Stimulated activated CD8-positive, alpha-beta memory T cell treated with anti-CD3 and anti-CD28 coated beads, Interleukin-15, amount 100 ng/mL, for 48 hours (primary cell): ENCODE results near the gene NANOS1.

Source experiments
- DNase-seq, 2 donors: peaks; one replicate each; pipeline ENCODE4 v3.0.0-alpha.2; 2020; ENCODE audit warnings: low read depth in 2 of 2

The NANOS1 gene, protein sequence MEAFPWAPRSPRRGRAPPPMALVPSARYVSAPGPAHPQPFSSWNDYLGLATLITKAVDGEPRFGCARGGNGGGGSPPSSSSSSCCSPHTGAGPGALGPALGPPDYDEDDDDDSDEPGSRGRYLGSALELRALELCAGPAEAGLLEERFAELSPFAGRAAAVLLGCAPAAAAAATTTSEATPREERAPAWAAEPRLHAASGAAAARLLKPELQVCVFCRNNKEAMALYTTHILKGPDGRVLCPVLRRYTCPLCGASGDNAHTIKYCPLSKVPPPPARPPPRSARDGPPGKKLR

GRCh38 chr10:119029613-119030420 lies at the start of gene NANOS1:
Gene NANOS1 (plus strand): TSS chr10:119029714. CDS start chr10:119029802, 88 bp downstream.
- DNase-seq: no peak

GRCh38 chr10:118980135-118980865 lies 49.2 kb upstream of the NANOS1 start:
- no peak for DNase-seq

DNA sequence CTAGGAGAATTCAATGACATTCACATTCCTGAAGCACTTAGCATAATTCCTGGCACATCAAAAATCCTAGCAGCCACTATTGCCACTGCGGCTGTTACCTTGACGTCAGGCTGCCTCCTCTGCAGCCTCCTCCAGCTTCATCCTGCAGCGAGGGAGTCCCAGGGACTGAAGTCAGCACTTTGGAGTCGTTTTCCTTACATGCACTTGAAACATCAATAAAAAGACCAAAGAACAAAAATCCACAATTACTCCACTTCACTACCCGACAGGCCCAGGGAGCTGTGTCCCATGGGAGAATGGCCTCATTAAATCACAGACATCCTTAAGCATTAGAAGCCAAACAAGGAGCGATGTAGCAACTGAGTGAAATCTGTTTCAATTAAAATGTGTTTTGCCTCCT lies 48.6 kb upstream of the NANOS1 start:
- DNase-seq: no peak

DNA sequence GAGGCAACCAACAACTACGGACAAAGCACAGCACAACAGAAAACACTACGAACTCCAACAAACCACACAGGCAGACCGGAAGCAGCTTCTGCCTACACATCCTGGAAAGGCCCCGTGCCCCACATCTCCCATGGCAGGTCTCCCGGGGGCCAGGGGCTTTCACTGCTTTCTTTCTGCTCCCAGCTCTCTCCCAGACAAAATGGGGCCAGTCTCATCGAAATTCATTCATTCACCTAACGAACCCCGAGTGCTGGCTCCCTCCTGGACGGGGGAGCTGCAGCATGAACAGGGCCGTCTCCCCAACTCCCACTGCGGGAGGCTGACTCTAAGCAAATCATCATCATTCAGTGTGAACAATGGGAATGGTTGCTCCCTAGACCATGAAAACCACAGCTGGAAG lies 47.6 kb upstream of the NANOS1 start:
- DNase-seq: no peak

DNA sequence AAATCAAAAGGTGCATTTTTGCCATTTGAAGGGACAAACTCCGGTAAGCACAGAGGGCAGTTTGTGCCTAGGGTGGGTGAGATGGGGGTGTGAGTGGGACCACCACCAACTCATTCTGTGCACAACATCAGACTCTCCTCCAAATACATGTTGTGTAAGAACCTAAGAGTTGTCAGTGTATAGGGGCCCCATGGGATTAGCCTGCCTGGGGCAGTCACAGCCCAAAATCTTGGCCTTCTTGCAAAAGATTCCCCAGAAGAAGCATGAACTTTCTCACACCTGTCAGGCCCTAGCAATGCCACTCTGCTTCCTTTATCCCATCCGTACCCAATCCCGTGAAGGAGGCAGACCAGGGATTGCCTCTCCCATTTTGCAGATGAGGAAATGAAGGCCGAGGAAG lies 47.1 kb upstream of the NANOS1 start:
- no peak for DNase-seq

- no peak for DNase-seq
Measured at GRCh38 chr10:118983263-118983662, 46.3 kb upstream of the NANOS1 start.

DNA sequence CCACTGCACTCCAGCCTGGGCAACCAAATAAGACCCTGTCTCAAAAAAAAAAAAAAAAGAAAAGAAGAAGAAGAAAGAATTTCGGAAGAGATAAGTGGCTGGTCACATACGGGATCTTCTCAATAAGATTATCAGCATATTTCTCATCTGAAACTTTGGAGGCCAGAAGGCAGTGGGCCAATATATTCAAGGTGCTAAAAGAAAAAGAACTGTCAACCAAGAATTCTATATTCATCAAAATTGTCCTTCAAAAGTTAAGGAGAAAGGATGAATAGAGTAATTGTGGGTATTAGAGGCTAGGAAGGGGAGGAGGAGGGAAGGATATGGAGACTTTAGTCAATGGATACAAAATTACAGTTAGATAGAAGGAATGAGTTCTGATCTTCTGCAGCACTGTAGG lies 43.9 kb upstream of the NANOS1 start:
- DNase-seq: no peak

DNA sequence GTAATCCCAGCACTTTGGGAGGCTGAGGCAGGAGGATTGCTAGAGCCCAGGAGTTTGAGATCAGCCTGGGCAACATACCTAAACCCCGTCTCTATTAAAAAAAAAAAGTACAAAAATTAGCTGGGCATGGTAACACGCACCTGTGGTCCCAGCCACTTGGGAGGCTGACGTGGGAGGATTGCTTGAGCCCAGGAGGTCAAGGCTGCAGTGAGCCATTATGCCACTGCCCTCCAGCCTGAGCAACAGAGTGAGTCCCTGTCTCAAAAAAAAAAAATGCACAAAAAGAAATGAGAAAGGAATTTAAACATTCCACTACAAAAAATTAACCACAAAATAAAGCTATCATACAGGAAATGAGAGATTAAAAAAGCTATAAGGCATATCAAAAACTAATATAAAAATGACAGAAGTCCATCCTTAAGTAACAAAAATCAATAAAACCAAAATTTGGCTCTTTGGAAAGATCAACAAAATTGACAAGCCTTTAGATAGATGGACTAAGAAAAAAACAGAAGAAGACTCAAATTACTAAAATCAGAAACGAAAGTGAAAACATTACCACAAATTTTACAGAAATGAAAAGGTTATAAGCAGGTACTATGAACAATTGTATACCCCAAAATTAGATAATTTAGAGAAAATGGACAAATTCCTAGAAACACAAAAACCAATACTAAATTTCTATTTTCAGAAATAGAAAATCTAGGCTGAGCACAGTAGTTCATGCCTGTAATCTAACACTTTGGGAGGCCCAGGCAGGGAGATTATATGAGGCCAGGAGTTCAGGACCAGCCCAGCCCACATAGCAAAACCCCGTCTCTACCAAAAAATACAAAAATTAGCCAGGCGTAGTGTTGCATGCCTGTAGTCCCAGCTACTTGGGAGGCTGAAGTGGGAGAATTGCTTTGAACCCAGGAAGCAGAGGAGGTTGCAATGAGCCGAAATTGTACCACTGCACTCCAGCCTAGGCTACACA lies 42.4 kb upstream of the NANOS1 start:
- no peak for DNase-seq

GRCh38 chr10:118990326-118990725 lies 39.2 kb upstream of the NANOS1 start:
- DNase-seq: no peak

GRCh38 chr10:118992496-118992895 lies 37.0 kb upstream of the NANOS1 start:
- DNase-seq: no peak

DNA sequence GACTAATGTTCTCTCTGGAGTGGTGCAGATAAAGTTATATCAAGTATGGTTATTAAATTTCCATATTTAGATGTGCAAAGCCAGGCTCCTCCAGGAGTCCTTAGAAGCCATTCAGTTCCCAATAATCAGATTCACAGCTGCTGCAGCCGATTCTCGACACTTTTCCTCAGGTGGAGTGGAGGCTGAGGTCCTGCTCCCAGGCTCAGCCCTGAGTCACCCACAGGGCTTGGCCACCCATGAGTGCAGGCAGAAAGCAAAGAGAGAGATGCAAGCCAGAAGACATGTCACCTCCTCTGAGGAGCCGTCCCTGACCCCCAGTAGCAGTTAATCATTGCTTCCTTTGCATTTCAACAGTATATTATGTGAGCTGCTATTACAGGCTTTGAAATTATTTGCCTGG lies 36.3 kb upstream of the NANOS1 start:
- no peak for DNase-seq

- DNase-seq: no peak
Measured at GRCh38 chr10:118994321-118994720, 35.2 kb upstream of the NANOS1 start.

- DNase-seq: no peak
Measured at GRCh38 chr10:118995739-118996138, 33.8 kb upstream of the NANOS1 start.

GRCh38 chr10:118997379-118997778 lies 32.1 kb upstream of the NANOS1 start:
- no peak for DNase-seq

DNA sequence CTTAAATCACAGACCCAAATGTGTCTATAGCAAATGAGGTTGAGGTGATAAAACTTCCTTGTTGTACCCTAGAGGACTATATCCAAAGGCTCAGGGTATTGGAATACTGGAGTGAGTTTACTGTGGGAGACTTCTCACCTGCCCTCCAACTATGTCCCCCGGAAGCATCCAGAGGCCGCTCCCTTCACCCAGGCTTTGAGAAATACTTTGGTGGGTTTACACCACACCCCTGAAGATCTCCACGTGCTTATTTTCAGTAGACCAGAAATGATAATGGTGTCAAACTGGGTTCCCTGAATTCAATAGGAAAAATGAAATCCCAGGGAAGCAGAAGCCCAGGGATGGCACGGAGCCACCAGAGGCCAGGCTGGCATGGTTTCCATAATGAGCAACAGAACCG lies 31.3 kb upstream of the NANOS1 start:
- DNase-seq: no peak

DNA sequence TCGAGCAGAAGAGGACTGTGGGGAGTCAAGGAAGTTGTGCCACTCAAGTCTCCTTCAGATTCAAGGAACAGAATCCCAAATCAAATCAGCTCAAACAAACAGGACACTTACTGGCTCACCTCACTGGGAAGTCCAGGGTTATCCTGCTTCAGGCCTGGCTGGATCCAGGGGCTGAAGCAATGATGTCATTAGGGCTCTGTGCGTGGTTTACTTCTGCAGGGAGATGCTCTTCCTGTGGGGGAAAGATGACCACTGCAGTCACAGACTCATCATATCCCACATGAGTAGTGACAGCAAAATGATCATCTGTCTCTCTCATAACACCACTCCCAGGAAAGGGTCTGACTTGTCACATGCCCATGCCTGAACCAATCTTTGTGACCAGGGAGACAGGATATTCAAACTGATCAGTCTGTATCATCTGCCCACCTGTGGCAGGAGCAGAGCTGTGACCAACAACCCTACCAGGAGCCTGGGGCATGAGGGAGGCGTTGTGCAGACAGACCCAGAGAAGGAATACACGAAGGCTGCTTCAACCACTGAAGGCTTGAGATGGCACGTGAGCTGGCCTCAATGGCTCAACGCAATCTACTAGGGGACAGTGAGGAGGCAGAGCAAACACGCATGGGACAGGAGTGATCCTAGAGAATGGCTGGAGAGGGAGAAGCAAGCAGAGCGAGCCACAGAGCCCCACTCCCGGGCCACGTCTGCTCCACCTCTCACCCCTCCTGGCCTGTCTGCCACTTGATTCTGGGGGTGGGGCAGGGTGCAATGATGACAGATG lies 27.6 kb upstream of the NANOS1 start:
- no peak for DNase-seq

GRCh38 chr10:119003572-119004289 lies 25.8 kb upstream of the NANOS1 start:
- no peak for DNase-seq

- DNase-seq: no peak
Measured at GRCh38 chr10:119005362-119006043, 24.0 kb upstream of the NANOS1 start.

GRCh38 chr10:119006451-119007210 lies 22.9 kb upstream of the NANOS1 start:
- DNase-seq: no peak
